ENCODE results near the gene RASSF8.

GRCh38 chr12:25979059-25979458, 20.6 kb downstream of the RASSF8 start:
- TF ChIP-seq CTCF (IDR thresholded peaks at IDR 0.05), result no peak
- no peak for TF ChIP-seq POLR2A (IDR thresholded peaks at IDR 0.05)
